Stimulated activated CD4-positive, alpha-beta T cell treated with anti-CD3 and anti-CD28 coated beads, Interleukin-1b, Interleukin-23, amount 100 ng/mL, for 48 hours (primary cell): ENCODE results near the gene PRMT5.

Source experiments
- DNase-seq: peaks from one replicate; pipeline ENCODE4 v3.0.0-alpha.2; 2020

The PRMT5 gene

GRCh38 chr14:22872833-22873520 lies 56.2 kb downstream of the PRMT5 start:
- no peak for DNase-seq

GRCh38 chr14:22872033-22872832 lies 56.9 kb downstream of the PRMT5 start:
- DNase-seq = peak; percentile 68

GRCh38 chr14:22871224-22872032 lies 57.7 kb downstream of the PRMT5 start, which contains the start of gene LRP10:
LRP10 (plus strand) TSS chr14:22871740; CDS start chr14:22872304, 564 bp downstream.
- peak; percentile 84 for DNase-seq

GRCh38 chr14:22870811-22871223 lies 58.4 kb downstream of the PRMT5 start:
- no peak for DNase-seq
